Trophoblast cell (in vitro differentiated cells and primary cell): ENCODE data around the gene ATP6AP1. TPM values are rescaled to one million over a fixed set of nuclear protein-coding genes. Genes with fewer than 3 reads are reported as not detected.

Experiments used
- DNase-seq, 2 donors: peaks; one replicate each; pipeline ENCODE4 v3.0.0-alpha.2; 2016
- H2AFZ ChIP-seq: 2 replicates; pipeline ENCODE4 v1.6.1; 2013; ENCODE audit warnings: low read length, moderate library complexity, mild to moderate bottlenecking; ENCODE audit not compliant: insufficient read depth, poor library complexity
- H2AK5ac ChIP-seq: 2 replicates; pipeline ENCODE4 v1.6.1; 2013; ENCODE audit warnings: mild to moderate bottlenecking, low read length
- H2BK120ac ChIP-seq: 2 replicates; pipeline ENCODE4 v1.6.1; 2013; ENCODE audit warnings: low read length, mild to moderate bottlenecking, moderate library complexity; ENCODE audit not compliant: insufficient read depth, poor library complexity
- H2BK12ac ChIP-seq: 2 replicates; pipeline ENCODE4 v1.6.1; 2013; ENCODE audit warnings: mild to moderate bottlenecking, low read length, moderate library complexity
- H2BK5ac ChIP-seq: 2 replicates; pipeline ENCODE4 v1.6.1; 2013; ENCODE audit warnings: low read length, low read depth, moderate library complexity, mild to moderate bottlenecking; ENCODE audit not compliant: poor library complexity
- H3K14ac ChIP-seq: 2 replicates; pipeline ENCODE4 v1.6.1; 2013; ENCODE audit warnings: mild to moderate bottlenecking, low read length
- H3K18ac ChIP-seq: 2 replicates; pipeline ENCODE4 v1.6.1; 2013; ENCODE audit warnings: mild to moderate bottlenecking, low read length
- H3K23ac ChIP-seq: 2 replicates; pipeline ENCODE4 v1.6.1; 2013; ENCODE audit warnings: low read length
- H3K27ac ChIP-seq: 2 replicates; pipeline ENCODE4 v1.5.1; 2013; ENCODE audit warnings: low read depth, mild to moderate bottlenecking, inconsistent platforms, low read length, moderate library complexity
- H3K27me3 ChIP-seq: 2 replicates; pipeline ENCODE4 v1.6.1; 2013; ENCODE audit warnings: inconsistent platforms, mild to moderate bottlenecking, low read length, moderate library complexity; ENCODE audit not compliant: insufficient read depth
- H3K36me3 ChIP-seq, 2 experiments: 1 replicate in 1 of 2; 2 replicates in 1 of 2; pipeline ENCODE4 v1.6.1; 2013; ENCODE audit warnings: low read length in 2 of 2, mild to moderate bottlenecking in 2 of 2, moderate library complexity in 1 of 2; ENCODE audit not compliant: insufficient read depth in 2 of 2, control insufficient read depth in 1 of 2
- H3K4ac ChIP-seq: 2 replicates; pipeline ENCODE4 v1.6.1; 2013; ENCODE audit warnings: low read depth, mild to moderate bottlenecking, low read length, moderate library complexity
- H3K4me1 ChIP-seq, 2 experiments: 1 replicate in 1 of 2; 2 replicates in 1 of 2; pipeline ENCODE4 v1.6.1; 2013; ENCODE audit warnings: low read length in 2 of 2, mild to moderate bottlenecking in 2 of 2, moderate library complexity in 1 of 2; ENCODE audit not compliant: insufficient read depth in 2 of 2, control insufficient read depth in 1 of 2
- H3K4me2 ChIP-seq: 2 replicates; pipeline ENCODE4 v1.6.1; 2013; ENCODE audit warnings: inconsistent platforms, mild to moderate bottlenecking, low read length, moderate library complexity
- H3K4me3 ChIP-seq: 2 replicates; pipeline ENCODE4 v1.5.1; 2013; ENCODE audit warnings: mild to moderate bottlenecking, low read depth, low read length, inconsistent platforms
- H3K79me1 ChIP-seq: one replicate; pipeline ENCODE4 v1.6.1; 2013; ENCODE audit warnings: low read length
- H3K79me2 ChIP-seq: 2 replicates; pipeline ENCODE4 v1.6.1; 2013; ENCODE audit warnings: low read length, mild to moderate bottlenecking; ENCODE audit not compliant: control insufficient read depth, insufficient read depth, poor library complexity
- H3K9ac ChIP-seq: 2 replicates; pipeline ENCODE4 v1.6.1; 2013; ENCODE audit warnings: mild to moderate bottlenecking, low read length
- H3K9me3 ChIP-seq: 2 replicates; pipeline ENCODE4 v1.6.1; 2013; ENCODE audit warnings: low read depth, mild to moderate bottlenecking, control low read depth, inconsistent platforms, low read length; ENCODE audit not compliant: insufficient read depth
- H4K12ac ChIP-seq: 2 replicates; pipeline ENCODE4 v1.6.1; 2013; ENCODE audit warnings: low read depth, mild to moderate bottlenecking, low read length, moderate library complexity
- H4K8ac ChIP-seq: 2 replicates; pipeline ENCODE4 v1.6.1; 2013; ENCODE audit warnings: low read depth, mild to moderate bottlenecking, low read length, moderate library complexity
- H4K91ac ChIP-seq: one replicate; pipeline ENCODE4 v1.6.1; 2013; ENCODE audit warnings: low read depth, mild to moderate bottlenecking, low read length, moderate library complexity
- WGBS: extraction: QIAGEN DNeasy Blood & Tissue Kit; methylation state at CpG from one replicate; pipeline ENCODE4 v1.1.7; 2013; ENCODE audit warnings: missing lambda C conversion rate; ENCODE audit not compliant: insufficient read length, insufficient coverage; ENCODE audit errors: extremely low coverage; 5-methylcytosine and 5-hydroxymethylcytosine counted together
- polyA plus RNA-seq: library from polyadenylated mRNA; stranded (reverse); fragments of 200-250 nt; gene quantifications from 2 replicates; pipeline ENCODE4 v1.2.3, GENCODE V29; 2013

ATP6AP1 gene
- polyA plus RNA-seq = 124 and 130 TPM in 2 replicates

- Histone ChIP-seq H3K14ac (peak within 1 kb of the TSS; percentile 99), H3K9ac (peak within 1 kb of the TSS; percentile 85), H2AK5ac (peak within 1 kb of the TSS; percentile 54), H3K27ac (peak within 1 kb of the TSS; percentile 5), H4K8ac (peak within 1 kb of the TSS; percentile 77), H2BK120ac (peak within 1 kb of the TSS; percentile 16), H3K4me3 (peak within 1 kb of the TSS; percentile 85), H3K36me3 (peaks cover 18 to 23% of the 10 kb centered on the region in 2 experiments), H3K27me3 (no peaks in the 10 kb centered on the region), H2BK5ac (peak within 1 kb of the TSS; percentile 28), H3K4me2 (peak within 1 kb of the TSS; percentile 72), H3K79me1 (peaks cover 8% of the 10 kb centered on the region), H3K9me3 (no peaks in the 10 kb centered on the region), H4K12ac (peak within 1 kb of the TSS; percentile 97), H3K79me2 (peaks cover 5% of the 10 kb centered on the region), H3K23ac (no peak within 1 kb of the TSS), H3K4me1 (peaks cover 18 to 24% of the 10 kb centered on the region in 2 experiments), H2AFZ (peak within 1 kb of the TSS; percentile 87), H2BK12ac (peak within 1 kb of the TSS; percentile 60), H3K4ac (peak within 1 kb of the TSS; percentile 76), H4K91ac (peak within 1 kb of the TSS; percentile 94), H3K18ac (peak within 1 kb of the TSS; percentile 97)
- WGBS = no CpG with 5 or more reads among the region's 87 CpGs
- peak; percentile 87 to 90 for DNase-seq
Observed at GRCh38 chrX:154428176-154429171, at the start of gene ATP6AP1. TSS of gene ATP6AP1 (plus strand) at chrX:154428677. CDS start at chrX:154428693, 16 bp downstream.

GRCh38 chrX:154378799-154379568 is 49.5 kb upstream of the ATP6AP1 start, which contains the start of gene EMD:
TSS of gene EMD (plus strand) at chrX:154379295. CDS start at chrX:154379485, 190 bp downstream.
- peak within 1 kb of the TSS; percentile 97 for H3K18ac ChIP-seq
- H3K9me3 ChIP-seq = no peaks in the 10 kb centered on the region
- peak within 1 kb of the TSS; percentile 91 for H4K8ac ChIP-seq
- H2AK5ac ChIP-seq = peak within 1 kb of the TSS; percentile 88
- no CpG with 5 or more reads among the region's 103 CpGs for WGBS
- H3K23ac ChIP-seq = no peak within 1 kb of the TSS
- peaks cover 20% of the 10 kb centered on the region for H3K79me1 ChIP-seq
- H3K9ac ChIP-seq = peak within 1 kb of the TSS; percentile 97
- no peaks in the 10 kb centered on the region for H3K27me3 ChIP-seq
- peak within 1 kb of the TSS; percentile 96 for H3K4me2 ChIP-seq
- H2BK12ac ChIP-seq = no peak within 1 kb of the TSS
- peak within 1 kb of the TSS; percentile 97 for H4K12ac ChIP-seq
- peak within 1 kb of the TSS; percentile 89 for H2AFZ ChIP-seq
- H2BK5ac ChIP-seq = peak within 1 kb of the TSS; percentile 87
- H3K4me1 ChIP-seq = peaks cover 14 to 18% of the 10 kb centered on the region in 2 experiments
- peak within 1 kb of the TSS; percentile 90 for H4K91ac ChIP-seq
- H3K4ac ChIP-seq = peak within 1 kb of the TSS; percentile 81
- H2BK120ac ChIP-seq = peak within 1 kb of the TSS; percentile 85
- DNase-seq = peak; percentile 95 to 96
- peak within 1 kb of the TSS; percentile 93 for H3K4me3 ChIP-seq
- H3K36me3 ChIP-seq = peaks cover 7 to 15% of the 10 kb centered on the region in 2 experiments
- peaks cover 23% of the 10 kb centered on the region for H3K79me2 ChIP-seq
- H3K27ac ChIP-seq = peak within 1 kb of the TSS; percentile 94
- peak within 1 kb of the TSS; percentile 93 for H3K14ac ChIP-seq

- Histone ChIP-seq H3K36me3 (peaks cover 7 to 15% of the 10 kb centered on the region in 2 experiments), H2BK120ac (peak overlapping the region; percentile 85), H4K12ac (peak overlapping the region; percentile 86), H2AK5ac (peak overlapping the region; percentile 77), H3K79me2 (peaks cover 20% of the 10 kb centered on the region), H4K8ac (peak overlapping the region; percentile 91), H4K91ac (peak overlapping the region; percentile 90), H3K79me1 (peaks cover 16% of the 10 kb centered on the region), H2BK12ac (no peak overlapping the region), H3K9me3 (no peaks in the 10 kb centered on the region), H3K4ac (peak overlapping the region; percentile 72), H3K9ac (peak overlapping the region; percentile 97), H3K4me2 (peak overlapping the region; percentile 89), H2BK5ac (peak overlapping the region; percentile 73), H3K27ac (peak overlapping the region; percentile 92), H3K27me3 (no peaks in the 10 kb centered on the region), H3K14ac (peak overlapping the region; percentile 93), H2AFZ (peak overlapping the region; percentile 89), H3K4me1 (peaks cover 14 to 16% of the 10 kb centered on the region in 2 experiments), H3K18ac (peak overlapping the region; percentile 97), H3K23ac (no peak overlapping the region), H3K4me3 (peak overlapping the region; percentile 93)
- WGBS = no CpG with 5 or more reads among the region's 38 CpGs
- no peak for DNase-seq
Observed at GRCh38 chrX:154379569-154379951, 48.9 kb upstream of the ATP6AP1 start.

GRCh38 chrX:154380153-154380552 is 48.3 kb upstream of the ATP6AP1 start:
- no peak for DNase-seq
- peak overlapping the region; percentile 88 for H2AK5ac ChIP-seq
- peak overlapping the region; percentile 97 for H3K18ac ChIP-seq
- peak overlapping the region; percentile 89 for H3K4me2 ChIP-seq
- H3K27me3 ChIP-seq = no peaks in the 10 kb centered on the region
- WGBS = no CpG with 5 or more reads among the region's 13 CpGs
- peak overlapping the region; percentile 90 for H4K91ac ChIP-seq
- no peaks in the 10 kb centered on the region for H3K9me3 ChIP-seq
- no peak overlapping the region for H3K27ac ChIP-seq
- H3K4me1 ChIP-seq = peaks cover 12 to 13% of the 10 kb centered on the region in 2 experiments
- peak overlapping the region; percentile 5 for H2BK5ac ChIP-seq
- no peak overlapping the region for H4K8ac ChIP-seq
- H3K79me2 ChIP-seq = peaks cover 16% of the 10 kb centered on the region
- peak overlapping the region; percentile 72 for H3K4ac ChIP-seq
- H3K14ac ChIP-seq = peak overlapping the region; percentile 93
- H3K36me3 ChIP-seq = peaks cover 7 to 15% of the 10 kb centered on the region in 2 experiments
- H2AFZ ChIP-seq = no peak overlapping the region
- H3K4me3 ChIP-seq = peak overlapping the region; percentile 93
- H4K12ac ChIP-seq = peak overlapping the region; percentile 65
- H3K23ac ChIP-seq = no peak overlapping the region
- H2BK12ac ChIP-seq = no peak overlapping the region
- no peak overlapping the region for H2BK120ac ChIP-seq
- H3K9ac ChIP-seq = peak overlapping the region; percentile 97
- H3K79me1 ChIP-seq = peaks cover 13% of the 10 kb centered on the region
